ENCODE data around the gene NACC1.

GRCh38 chr19:13150931-13151604 is 33.0 kb downstream of the NACC1 start:
- TF ChIP-seq, protein P1, sequence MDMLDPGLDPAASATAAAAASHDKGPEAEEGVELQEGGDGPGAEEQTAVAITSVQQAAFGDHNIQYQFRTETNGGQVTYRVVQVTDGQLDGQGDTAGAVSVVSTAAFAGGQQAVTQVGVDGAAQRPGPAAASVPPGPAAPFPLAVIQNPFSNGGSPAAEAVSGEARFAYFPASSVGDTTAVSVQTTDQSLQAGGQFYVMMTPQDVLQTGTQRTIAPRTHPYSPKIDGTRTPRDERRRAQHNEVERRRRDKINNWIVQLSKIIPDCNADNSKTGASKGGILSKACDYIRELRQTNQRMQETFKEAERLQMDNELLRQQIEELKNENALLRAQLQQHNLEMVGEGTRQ (CRISPR knock-in tag; IDR thresholded peaks at IDR 0.05) = no peak
- no peak for TF ChIP-seq CTCF (IDR thresholded peaks at IDR 0.05)
- no peak for TF ChIP-seq KAT7 (CRISPR knock-in tag; IDR thresholded peaks at IDR 0.05; ENCODE audit: borderline replicate concordance)
- TF ChIP-seq HMGA2 (CRISPR knock-in tag; IDR thresholded peaks at IDR 0.05) = no peak
